ENCODE measurements around the gene SERINC2.

Gene SERINC2

GRCh38 chr1:31413405-31414001 lies 490 bp downstream of the SERINC2 start:
- DNase-seq (ENCODE audit: low spot score): no peak
- no peak overlapping the region for H3K27ac ChIP-seq

GRCh38 chr1:31414980-31415370 lies 2.0 kb downstream of the SERINC2 start:
- Histone ChIP-seq H3K4me3 (no peak overlapping the region), H3K27ac (no peak overlapping the region)
- DNase-seq (ENCODE audit: low spot score): no peak
- no peak for TF ChIP-seq CTCF (IDR thresholded peaks at IDR 0.05)

More at GRCh38 chr1:31413405-31414001, 490 bp downstream of the SERINC2 start:
- no peak for TF ChIP-seq CTCF (IDR thresholded peaks at IDR 0.05)
- peak overlapping the region; percentile 74 for H3K4me3 ChIP-seq

- no peak overlapping the region for H3K27ac ChIP-seq
- TF ChIP-seq CTCF (IDR thresholded peaks at IDR 0.05): no peak
- DNase-seq (ENCODE audit: low spot score): no peak
- no peak overlapping the region for H3K4me3 ChIP-seq
These were observed 2.6 kb downstream of the SERINC2 start for GRCh38 chr1:31415658-31416057.

GRCh38 chr1:31416101-31416736 lies 3.2 kb downstream of the SERINC2 start:
- no peak for TF ChIP-seq CTCF (IDR thresholded peaks at IDR 0.05)
- Histone ChIP-seq H3K27ac (no peak overlapping the region), H3K4me3 (no peak overlapping the region)
- DNase-seq (ENCODE audit: low spot score): no peak

GRCh38 chr1:31417148-31417547 lies 4.1 kb downstream of the SERINC2 start:
- H3K4me3 ChIP-seq: no peak overlapping the region
- no peak for TF ChIP-seq CTCF (IDR thresholded peaks at IDR 0.05)
- DNase-seq (ENCODE audit: low spot score): no peak
- no peak overlapping the region for H3K27ac ChIP-seq

- no peak for DNase-seq (ENCODE audit: low spot score)
- Histone ChIP-seq H3K27ac (no peak overlapping the region), H3K4me3 (no peak overlapping the region)
- TF ChIP-seq CTCF (IDR thresholded peaks at IDR 0.05): no peak
These were observed 5.8 kb downstream of the SERINC2 start for GRCh38 chr1:31418626-31419323.

All from coronary artery (tissue), 2 donors.